ENCODE data around the gene NIPA2. TPM values are rescaled to one million over a fixed set of nuclear protein-coding genes. Genes with fewer than 3 reads are reported as not detected.

Gene NIPA2
- polyA plus RNA-seq, 3 donors, result 26.7 to 75.8 (median 49.0) TPM

- peaks cover 0 to 4% (median 0%) of the 10 kb centered on the region in 3 donors for H3K27me3 Mint-ChIP-seq (ENCODE audit: low read depth in 3 of 3)
These were observed 30.5 kb downstream of the NIPA2 start for GRCh38 chr15:22868928-22869327.

GRCh38 chr15:22869856-22870255 lies 31.4 kb downstream of the NIPA2 start:
- H3K36me3 ChIP-seq (replicated peaks in 1 of 2; ENCODE audit: control insufficient read depth in 1 of 2, insufficient read depth in 2 of 2, low read length in 2 of 2), result peaks cover 90 to 100% of the 10 kb centered on the region in 2 donors
- TF ChIP-seq CTCF (IDR thresholded peaks at IDR 0.05), result no peak
- no peaks in the 10 kb centered on the region for H3K79me2 ChIP-seq (ENCODE audit: insufficient read depth, low read length)
- no peak overlapping the region for H3K27ac ChIP-seq (ENCODE audit: low read depth in 1 of 2, low read length in 2 of 2)
- H3K4me3 Mint-ChIP-seq, result no peak overlapping the region
- no peaks in the 10 kb centered on the region for H3K4me1 Mint-ChIP-seq
- no peaks in the 10 kb centered on the region for H3K9me3 Mint-ChIP-seq
- WGBS (ENCODE audit: insufficient coverage), result 97% methylated on average over 11 of the region's 12 CpGs
- no peak overlapping the region for H2AFZ ChIP-seq (ENCODE audit: insufficient read depth, low read depth, low read length, poor library complexity, severe bottlenecking)
- peaks cover 34% of the 10 kb centered on the region for H4K20me1 ChIP-seq (ENCODE audit: insufficient read depth, low read length)
- DNase-seq, result no peak
- H3K9ac ChIP-seq (ENCODE audit: insufficient read depth, low read length, poor library complexity, severe bottlenecking), result no peak overlapping the region
- no peaks in the 10 kb centered on the region for H3K27me3 ChIP-seq (ENCODE audit: control insufficient read depth in 2 of 2, insufficient read depth in 2 of 2, low read length in 2 of 2)
- no peaks in the 10 kb centered on the region for H3K9me3 ChIP-seq (replicated peaks in 1 of 2; ENCODE audit: control insufficient read depth in 1 of 2, insufficient read depth in 1 of 2, low read length in 2 of 2)
- H3K4me3 ChIP-seq (replicated peaks in 1 of 3; ENCODE audit: low read depth in 2 of 3, low read length in 3 of 3), result no peak overlapping the region
- intact Hi-C loops (cut with micrococcal nuclease), result loop anchor here in 1 of 2 donors (10.0 kb wide), 1 partner anchor 65 kb away; no protein-coding TSS in a partner anchor
- H3K4me2 ChIP-seq (replicated peaks; ENCODE audit: extremely low read depth, low read length, poor library complexity, severe bottlenecking), result no peak overlapping the region
- H3K27ac Mint-ChIP-seq, result no peak overlapping the region
- no peaks in the 10 kb centered on the region for H3K4me1 ChIP-seq (ENCODE audit: control insufficient read depth in 1 of 2, insufficient read depth in 2 of 2, low read length in 2 of 2)
- peaks cover 91 to 99% of the 10 kb centered on the region in 2 donors for H3K36me3 Mint-ChIP-seq
- H3K27me3 Mint-ChIP-seq (ENCODE audit: low read depth in 3 of 3), result peaks cover 0 to 4% (median 0%) of the 10 kb centered on the region in 3 donors

More at GRCh38 chr15:22868928-22869327, 30.5 kb downstream of the NIPA2 start:
- Mint-ChIP-seq H3K27ac (peak overlapping the region in 3 of 7 donors; percentile 22 to 46 (median 40)), H3K36me3 (peaks cover 90 to 99% of the 10 kb centered on the region in 2 donors), H3K4me1 (no peaks in the 10 kb centered on the region), H3K9me3 (no peaks in the 10 kb centered on the region), H3K4me3 (no peak overlapping the region)
- 95% methylated on average over 6 of the region's 9 CpGs for WGBS (ENCODE audit: insufficient coverage)
- no peaks in the 10 kb centered on the region for H3K27me3 ChIP-seq (ENCODE audit: control insufficient read depth in 2 of 2, insufficient read depth in 2 of 2, low read length in 2 of 2)
- H3K27ac ChIP-seq (ENCODE audit: low read depth in 1 of 2, low read length in 2 of 2), result no peak overlapping the region
- H3K9ac ChIP-seq (ENCODE audit: insufficient read depth, low read length, poor library complexity, severe bottlenecking), result no peak overlapping the region
- H3K9me3 ChIP-seq (replicated peaks in 1 of 2; ENCODE audit: control insufficient read depth in 1 of 2, insufficient read depth in 1 of 2, low read length in 2 of 2), result no peaks in the 10 kb centered on the region
- TF ChIP-seq CTCF (IDR thresholded peaks at IDR 0.05), result no peak
- no peak overlapping the region for H3K4me2 ChIP-seq (replicated peaks; ENCODE audit: extremely low read depth, low read length, poor library complexity, severe bottlenecking)
- no peak overlapping the region for H2AFZ ChIP-seq (ENCODE audit: insufficient read depth, low read depth, low read length, poor library complexity, severe bottlenecking)
- no peak for DNase-seq
- H4K20me1 ChIP-seq (ENCODE audit: insufficient read depth, low read length), result peaks cover 43% of the 10 kb centered on the region
- intact Hi-C loops (cut with micrococcal nuclease), result loop anchor here in 1 of 2 donors (10.0 kb wide), 1 partner anchor 64 kb away; no protein-coding TSS in a partner anchor
- H3K4me1 ChIP-seq (ENCODE audit: control insufficient read depth in 1 of 2, insufficient read depth in 2 of 2, low read length in 2 of 2), result no peaks in the 10 kb centered on the region
- peaks cover 88 to 100% of the 10 kb centered on the region in 2 donors for H3K36me3 ChIP-seq (replicated peaks in 1 of 2; ENCODE audit: control insufficient read depth in 1 of 2, insufficient read depth in 2 of 2, low read length in 2 of 2)
- no peak overlapping the region for H3K4me3 ChIP-seq (replicated peaks in 1 of 3; ENCODE audit: low read depth in 2 of 3, low read length in 3 of 3)
- H3K79me2 ChIP-seq (ENCODE audit: insufficient read depth, low read length), result no peaks in the 10 kb centered on the region
